ENCODE measurements around the gene MRPS34. TPM values are rescaled to one million over a fixed set of nuclear protein-coding genes. Genes with fewer than 3 reads are reported as not detected.
A peak's percentile ranks its signal among the peaks of the same experiment; 100 is the strongest.

MRPS34 gene
- total and polyA plus RNA-seq, 9 of the 15 experiments (the other 6 are each of a cell fraction or from before 2014, with no cell fraction given), result 5.2 to 334 (median 92.8) TPM

GRCh38 chr16:1779741-1780676, 7.1 kb upstream of the MRPS34 start:
- intact Hi-C loops (cut with micrococcal nuclease), result loop anchor here (5.0 kb wide), 1 partner anchor 168 kb away; the partner anchor contains the start of genes CRAMP1 and IFT140
- BruUV-seq (replicated peaks), result no TSS peak
- ATAC-seq (no peak), FAIRE-seq (no peak), DNase-seq (ENCODE audit: extremely low read depth in 1 of 4, low spot score in 3 of 4) (no peak)
- peak; percentile 52; the same call in 1 of the 2 replicates for TF ChIP-seq RBFOX2 (IDR thresholded peaks at IDR 0.05; ENCODE audit: low read depth, low read length)
- TF ChIP-seq PKNOX1 (IDR thresholded peaks at IDR 0.05), result no peak
- TF ChIP-seq POLR2A (conservative IDR thresholded peaks at IDR 0.05), result peak; percentile 48
- TF ChIP-seq, protein P1, sequence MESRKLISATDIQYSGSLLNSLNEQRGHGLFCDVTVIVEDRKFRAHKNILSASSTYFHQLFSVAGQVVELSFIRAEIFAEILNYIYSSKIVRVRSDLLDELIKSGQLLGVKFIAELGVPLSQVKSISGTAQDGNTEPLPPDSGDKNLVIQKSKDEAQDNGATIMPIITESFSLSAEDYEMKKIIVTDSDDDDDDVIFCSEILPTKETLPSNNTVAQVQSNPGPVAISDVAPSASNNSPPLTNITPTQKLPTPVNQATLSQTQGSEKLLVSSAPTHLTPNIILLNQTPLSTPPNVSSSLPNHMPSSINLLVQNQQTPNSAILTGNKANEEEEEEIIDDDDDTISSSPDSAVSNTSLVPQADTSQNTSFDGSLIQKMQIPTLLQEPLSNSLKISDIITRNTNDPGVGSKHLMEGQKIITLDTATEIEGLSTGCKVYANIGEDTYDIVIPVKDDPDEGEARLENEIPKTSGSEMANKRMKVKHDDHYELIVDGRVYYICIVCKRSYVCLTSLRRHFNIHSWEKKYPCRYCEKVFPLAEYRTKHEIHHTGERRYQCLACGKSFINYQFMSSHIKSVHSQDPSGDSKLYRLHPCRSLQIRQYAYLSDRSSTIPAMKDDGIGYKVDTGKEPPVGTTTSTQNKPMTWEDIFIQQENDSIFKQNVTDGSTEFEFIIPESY (CRISPR knock-in tag; IDR thresholded peaks at IDR 0.05), result peak; percentile 64
- TF ChIP-seq NR1H2 (CRISPR knock-in tag; IDR thresholded peaks at IDR 0.05), result no peak
- peak; percentile 72 for TF ChIP-seq POLR2G (IDR thresholded peaks at IDR 0.05; ENCODE audit: low read depth, low read length)
- peak; percentile 22 for TF ChIP-seq RBM22 (IDR thresholded peaks at IDR 0.05; ENCODE audit: low read depth, low read length, poor library complexity, severe bottlenecking)
- TF ChIP-seq E2F6 (IDR thresholded peaks at IDR 0.05; ENCODE audit: borderline replicate concordance in 1 of 2, extremely low read depth in 1 of 2, insufficient read depth in 1 of 2, insufficient read length in 1 of 2, low read depth in 1 of 2, low read length in 1 of 2, poor library complexity in 1 of 2, severe bottlenecking in 1 of 2), result peak in 1 of 2 experiments; percentile 49
- TF ChIP-seq, protein P2, sequence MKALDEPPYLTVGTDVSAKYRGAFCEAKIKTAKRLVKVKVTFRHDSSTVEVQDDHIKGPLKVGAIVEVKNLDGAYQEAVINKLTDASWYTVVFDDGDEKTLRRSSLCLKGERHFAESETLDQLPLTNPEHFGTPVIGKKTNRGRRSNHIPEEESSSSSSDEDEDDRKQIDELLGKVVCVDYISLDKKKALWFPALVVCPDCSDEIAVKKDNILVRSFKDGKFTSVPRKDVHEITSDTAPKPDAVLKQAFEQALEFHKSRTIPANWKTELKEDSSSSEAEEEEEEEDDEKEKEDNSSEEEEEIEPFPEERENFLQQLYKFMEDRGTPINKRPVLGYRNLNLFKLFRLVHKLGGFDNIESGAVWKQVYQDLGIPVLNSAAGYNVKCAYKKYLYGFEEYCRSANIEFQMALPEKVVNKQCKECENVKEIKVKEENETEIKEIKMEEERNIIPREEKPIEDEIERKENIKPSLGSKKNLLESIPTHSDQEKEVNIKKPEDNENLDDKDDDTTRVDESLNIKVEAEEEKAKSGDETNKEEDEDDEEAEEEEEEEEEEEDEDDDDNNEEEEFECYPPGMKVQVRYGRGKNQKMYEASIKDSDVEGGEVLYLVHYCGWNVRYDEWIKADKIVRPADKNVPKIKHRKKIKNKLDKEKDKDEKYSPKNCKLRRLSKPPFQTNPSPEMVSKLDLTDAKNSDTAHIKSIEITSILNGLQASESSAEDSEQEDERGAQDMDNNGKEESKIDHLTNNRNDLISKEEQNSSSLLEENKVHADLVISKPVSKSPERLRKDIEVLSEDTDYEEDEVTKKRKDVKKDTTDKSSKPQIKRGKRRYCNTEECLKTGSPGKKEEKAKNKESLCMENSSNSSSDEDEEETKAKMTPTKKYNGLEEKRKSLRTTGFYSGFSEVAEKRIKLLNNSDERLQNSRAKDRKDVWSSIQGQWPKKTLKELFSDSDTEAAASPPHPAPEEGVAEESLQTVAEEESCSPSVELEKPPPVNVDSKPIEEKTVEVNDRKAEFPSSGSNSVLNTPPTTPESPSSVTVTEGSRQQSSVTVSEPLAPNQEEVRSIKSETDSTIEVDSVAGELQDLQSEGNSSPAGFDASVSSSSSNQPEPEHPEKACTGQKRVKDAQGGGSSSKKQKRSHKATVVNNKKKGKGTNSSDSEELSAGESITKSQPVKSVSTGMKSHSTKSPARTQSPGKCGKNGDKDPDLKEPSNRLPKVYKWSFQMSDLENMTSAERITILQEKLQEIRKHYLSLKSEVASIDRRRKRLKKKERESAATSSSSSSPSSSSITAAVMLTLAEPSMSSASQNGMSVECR (CRISPR knock-in tag; IDR thresholded peaks at IDR 0.05), result no peak
- TF ChIP-seq HIVEP1 (CRISPR knock-in tag; IDR thresholded peaks at IDR 0.05), result no peak
- peaks cover 2% of the 10 kb centered on the region for H3K9me1 ChIP-seq (ENCODE audit: control insufficient read depth, insufficient read depth, low read length)
- no peak overlapping the region for H3K4me3 ChIP-seq
- ChIA-PET POLR2A (interaction anchor here (0.6 to 1.4 kb wide), 4 partner anchors 10 to 155 kb away, joined by 3 read pairs; partner anchors contain the start of gene IGFALS), CTCF (ENCODE audit: low intra/inter-chr PET ratio) (no interaction called here)
- no peak overlapping the region for H3K4me2 ChIP-seq (ENCODE audit: insufficient read depth, low read length)
- 80% methylated on average over 18 of the region's 27 CpGs for WGBS (ENCODE audit: insufficient coverage, low coverage, missing lambda C conversion rate)
- H3K4me1 ChIP-seq (replicated peaks in 1 of 2; ENCODE audit: control insufficient read depth in 2 of 2, insufficient read depth in 2 of 2, low read length in 2 of 2), result peaks cover 4 to 86% of the 10 kb centered on the region in 2 experiments; a peak in 3 of 5 replicates
- no peak overlapping the region for H2AFZ ChIP-seq (ENCODE audit: low read depth, low read length)
- H3K27ac ChIP-seq (ENCODE audit: extremely low read depth, low read depth, low read length), result no peak overlapping the region
- peak overlapping the region in 1 of 2 experiments; percentile 84; a peak in 2 of 4 replicates for H3K9ac ChIP-seq (ENCODE audit: insufficient read depth in 1 of 2, low read depth in 2 of 2, low read length in 2 of 2)
- peaks cover 52% of the 10 kb centered on the region; the same call in 2 of the 3 replicates for H3K36me3 ChIP-seq (ENCODE audit: control insufficient read depth, insufficient read depth, low read length)
- in situ Hi-C loops (cut with MboI), result loop anchor here (5.0 kb wide), 1 partner anchor 152 kb away; no protein-coding TSS in a partner anchor
- H3K79me2 ChIP-seq (ENCODE audit: control insufficient read depth, insufficient read depth, low read length), result peaks cover 31% of the 10 kb centered on the region
- H3K27me3 ChIP-seq (ENCODE audit: control insufficient read depth in 2 of 2, insufficient read depth in 2 of 2, low read length in 2 of 2), result no peaks in the 10 kb centered on the region
- H3K9me3 ChIP-seq (replicated peaks; ENCODE audit: control insufficient read depth, insufficient read depth, low read depth, low read length), result no peaks in the 10 kb centered on the region
- 0 out of 2 replicates have a peak, but pooled peaks cover 3% of the 10 kb centered on the region for H4K20me1 ChIP-seq (replicated peaks; ENCODE audit: control insufficient read depth, insufficient read depth, low read length)
